HG02970 (cell line): ENCODE data around the gene TMEM132C.

Experiments
- ATAC-seq: cut with Tn5 transposase; IDR thresholded peaks from one replicate; pipeline ENCODE4 v1.9.1; 2021; ENCODE audit warnings: mild to moderate bottlenecking, moderate library complexity, moderate number of reproducible peaks; ENCODE audit not compliant: unreplicated experiment, low FRiP score

Gene TMEM132C

GRCh38 chr12:128286970-128287369, 20.0 kb downstream of the TMEM132C start:
- no peak for ATAC-seq

DNA sequence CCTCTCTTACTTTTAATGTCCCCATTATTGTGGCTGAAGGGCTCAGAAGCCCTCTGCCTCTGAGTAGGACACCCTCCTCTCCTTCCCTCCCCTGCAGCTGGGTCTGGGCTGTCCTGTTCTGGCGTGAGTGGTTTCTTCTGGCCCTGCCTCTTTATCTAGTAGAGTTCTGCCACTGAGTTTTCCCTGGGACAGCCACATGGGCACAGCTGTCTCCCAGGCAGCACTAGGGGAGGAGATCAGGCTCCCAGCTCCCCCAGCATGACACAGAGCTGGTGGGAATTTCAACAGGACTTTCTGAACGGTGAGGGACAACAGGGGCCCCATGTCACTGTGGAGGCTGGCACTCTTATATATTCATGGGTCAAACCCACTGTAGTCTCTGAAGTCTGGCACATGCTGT, 21.4 kb downstream of the TMEM132C start:
- no peak for ATAC-seq

DNA sequence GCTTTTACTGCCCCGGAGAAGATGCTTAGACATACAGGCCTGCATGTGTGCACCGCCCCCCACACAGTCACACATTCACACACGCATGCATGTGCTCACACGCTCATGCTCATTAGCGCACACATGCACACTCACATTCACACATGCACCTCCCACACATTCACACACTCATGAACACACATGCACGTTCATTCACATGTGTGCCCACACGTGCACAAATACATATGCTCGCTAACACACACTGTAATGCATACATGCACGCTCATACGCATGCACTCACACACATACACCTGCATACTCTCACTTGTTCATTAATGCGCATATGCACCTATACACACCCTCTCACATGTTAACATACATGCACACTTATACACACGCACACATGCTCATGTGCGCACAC, 21.9 kb downstream of the TMEM132C start:
- ATAC-seq: no peak

- ATAC-seq: no peak
Observed at GRCh38 chr12:128290938-128291337, 24.0 kb downstream of the TMEM132C start.

DNA sequence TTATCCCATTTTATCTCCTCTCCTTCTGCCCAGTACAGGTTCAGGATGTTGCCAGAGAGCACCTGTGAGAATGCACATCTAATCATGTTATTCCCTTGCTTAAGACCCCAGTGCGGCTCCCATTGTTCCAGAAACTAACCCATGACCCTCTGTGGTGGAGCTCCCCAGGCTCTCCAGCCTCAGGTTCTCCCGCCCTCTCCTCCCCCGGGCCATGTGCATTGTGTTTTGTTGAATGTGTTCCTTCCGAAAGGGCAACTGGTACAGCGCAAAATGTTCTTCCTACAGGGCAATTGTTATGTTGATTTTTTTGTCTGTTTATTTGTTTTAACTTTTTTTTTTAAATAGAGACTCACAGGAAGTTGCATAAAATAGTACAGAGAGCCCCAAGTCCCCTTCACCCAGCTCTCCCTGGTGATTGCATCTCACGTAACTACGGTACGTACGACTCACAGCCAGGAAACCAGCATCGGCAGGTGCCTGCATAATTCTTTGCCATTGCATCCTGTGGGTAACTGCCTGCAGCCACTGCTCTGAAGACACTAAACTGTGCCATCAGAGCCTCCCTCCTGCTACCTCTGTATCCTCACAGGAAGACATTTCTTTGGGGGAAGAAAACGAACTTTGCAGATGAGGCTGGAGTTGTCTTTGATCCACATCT, 31.2 kb downstream of the TMEM132C start:
- no peak for ATAC-seq

- ATAC-seq: no peak
Observed at GRCh38 chr12:128305336-128305892, 38.4 kb downstream of the TMEM132C start.

- no peak for ATAC-seq
Observed at GRCh38 chr12:128307791-128308190, 40.8 kb downstream of the TMEM132C start.

DNA sequence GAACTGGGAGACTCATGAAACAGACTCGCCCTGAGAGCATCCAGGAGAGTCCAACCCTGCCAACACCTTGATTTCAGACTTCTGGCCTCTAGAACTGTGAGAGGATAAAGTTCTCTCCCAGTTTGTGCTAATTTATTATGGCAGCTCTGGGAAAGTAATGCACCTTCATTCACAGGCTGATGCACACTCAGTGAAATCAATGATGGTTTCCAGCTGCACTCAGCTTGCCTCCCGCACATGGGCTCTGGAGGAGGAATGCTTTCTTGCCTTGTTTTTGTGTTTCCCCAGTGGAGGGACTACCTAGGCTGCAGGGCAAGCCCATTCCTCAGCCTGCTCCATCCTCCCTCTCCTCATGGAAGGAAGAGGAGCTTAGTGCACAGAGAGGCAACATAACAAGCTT, 45.7 kb downstream of the TMEM132C start:
- ATAC-seq: no peak

DNA sequence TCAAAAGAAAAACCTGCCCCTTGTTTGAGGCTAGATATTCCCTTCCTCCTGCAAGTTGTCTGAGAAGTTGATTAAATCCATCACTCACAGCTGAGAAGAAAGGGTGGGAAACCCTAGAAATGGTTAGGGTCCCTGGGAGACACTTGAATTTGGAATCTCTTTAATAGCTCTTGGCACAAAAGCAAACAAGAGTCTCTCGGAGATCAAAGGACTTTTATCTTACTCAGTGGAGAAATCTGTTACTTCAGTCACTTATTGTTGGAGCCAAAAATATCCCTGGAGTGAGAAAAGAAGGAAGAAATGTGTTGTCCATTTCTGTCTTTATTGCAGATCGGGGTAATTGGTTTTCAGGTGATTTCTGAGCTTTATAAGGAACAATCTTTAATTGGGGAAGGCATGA, 47.0 kb downstream of the TMEM132C start:
- ATAC-seq: no peak

- no peak for ATAC-seq
Observed at GRCh38 chr12:128314611-128315010, 47.6 kb downstream of the TMEM132C start.

GRCh38 chr12:128316078-128316477, 49.1 kb downstream of the TMEM132C start:
- no peak for ATAC-seq

DNA sequence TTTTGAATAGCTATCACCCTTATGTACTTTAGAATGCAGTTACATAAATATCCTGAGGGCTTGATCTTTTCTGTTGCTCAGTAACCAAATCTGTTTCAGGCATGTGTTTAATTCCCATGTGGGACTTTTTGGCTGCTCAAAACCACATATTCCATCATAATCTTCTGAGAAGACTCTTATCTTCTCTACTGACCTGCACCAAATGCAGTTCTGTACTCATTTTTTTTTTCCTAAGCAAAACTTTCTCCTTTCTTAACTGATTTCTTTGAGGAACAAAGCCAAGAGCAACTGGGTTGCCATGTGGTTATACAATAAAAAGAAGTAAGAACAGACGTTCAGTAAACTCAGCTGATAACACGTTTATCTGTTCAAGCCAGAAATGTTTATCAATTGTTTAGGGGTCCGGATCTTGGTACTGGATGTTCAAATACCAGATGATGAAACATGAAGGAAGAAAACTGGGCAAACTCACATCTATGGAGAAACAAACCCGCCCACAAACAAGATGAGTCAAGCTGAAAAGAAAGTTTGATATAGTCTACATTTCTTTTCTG, 50.1 kb downstream of the TMEM132C start:
- no peak for ATAC-seq

GRCh38 chr12:128318341-128318740, 51.4 kb downstream of the TMEM132C start:
- no peak for ATAC-seq

DNA sequence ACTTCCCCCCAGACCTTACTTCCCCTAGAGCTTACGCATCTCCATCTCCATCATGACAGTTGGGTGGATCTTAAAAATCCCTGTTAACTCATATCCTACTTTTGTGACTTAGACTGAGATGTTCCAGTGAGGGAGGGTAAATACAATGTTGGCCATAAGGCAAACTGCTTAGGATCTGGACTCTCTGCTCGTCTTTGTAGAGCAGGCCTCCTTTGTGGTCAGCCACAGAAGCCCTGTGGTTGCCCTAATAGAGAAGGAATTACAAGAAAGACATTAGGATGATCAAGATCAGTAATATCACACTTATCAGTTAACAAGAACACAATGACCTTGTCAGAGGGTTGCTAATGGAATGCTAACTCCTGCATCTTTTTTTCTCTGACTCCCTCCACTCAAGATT, 52.0 kb downstream of the TMEM132C start:
- no peak for ATAC-seq

DNA sequence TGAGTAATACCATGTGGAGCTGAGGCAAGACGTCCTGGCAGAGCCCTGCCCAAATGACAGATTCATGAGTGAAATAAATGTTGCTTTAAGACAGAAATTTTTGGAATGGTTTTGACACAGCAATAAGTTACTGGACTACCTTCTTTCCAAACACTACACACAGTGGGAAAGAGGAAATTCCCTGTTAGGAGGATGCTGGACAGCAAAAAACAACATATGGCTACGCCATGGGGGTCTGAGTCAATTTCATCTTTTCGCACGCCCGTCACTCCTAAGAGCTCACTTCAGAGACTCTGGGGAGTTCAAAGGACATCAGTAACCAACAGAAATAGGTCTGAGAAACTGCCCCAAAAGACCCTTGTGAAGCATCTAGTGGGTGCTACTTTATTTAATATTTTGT, 55.4 kb downstream of the TMEM132C start:
- no peak for ATAC-seq

DNA sequence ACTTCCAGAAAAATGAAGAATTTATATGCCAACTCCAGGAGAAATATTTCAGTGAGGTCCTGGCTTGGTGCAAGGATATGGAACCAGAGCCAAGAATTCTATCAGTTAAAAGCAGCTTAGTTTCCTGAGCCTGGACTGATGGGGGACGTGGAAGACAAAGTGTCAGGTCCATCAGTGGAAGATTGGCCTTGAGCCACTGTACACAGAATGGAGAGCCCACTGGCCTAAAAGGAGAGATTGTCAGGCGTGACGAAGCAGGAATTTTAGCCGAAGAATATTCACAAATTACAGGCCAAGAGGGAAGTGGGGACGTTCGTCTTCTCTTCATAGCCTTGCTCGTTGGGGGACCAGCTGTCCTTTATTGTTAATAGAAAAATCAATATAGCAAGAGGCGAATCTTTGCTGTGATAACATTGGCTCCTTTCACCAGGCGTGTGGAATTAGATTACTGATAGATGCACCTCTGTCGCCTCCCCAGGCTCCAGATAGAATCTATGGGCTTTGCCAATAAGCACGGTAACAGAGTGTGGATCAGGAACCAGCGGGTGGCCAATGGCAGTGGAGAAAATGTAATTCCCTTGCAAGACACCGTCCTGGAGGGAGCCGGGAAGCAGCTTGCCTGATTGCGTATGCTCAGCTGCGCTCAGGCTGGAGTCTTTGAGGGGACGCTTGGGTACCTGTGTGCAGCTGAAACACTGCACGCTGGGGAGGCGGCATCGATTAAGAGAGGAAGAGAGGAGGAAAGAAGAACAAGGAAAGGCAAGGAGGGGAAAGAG, 56.4 kb downstream of the TMEM132C start:
- ATAC-seq: no peak

DNA sequence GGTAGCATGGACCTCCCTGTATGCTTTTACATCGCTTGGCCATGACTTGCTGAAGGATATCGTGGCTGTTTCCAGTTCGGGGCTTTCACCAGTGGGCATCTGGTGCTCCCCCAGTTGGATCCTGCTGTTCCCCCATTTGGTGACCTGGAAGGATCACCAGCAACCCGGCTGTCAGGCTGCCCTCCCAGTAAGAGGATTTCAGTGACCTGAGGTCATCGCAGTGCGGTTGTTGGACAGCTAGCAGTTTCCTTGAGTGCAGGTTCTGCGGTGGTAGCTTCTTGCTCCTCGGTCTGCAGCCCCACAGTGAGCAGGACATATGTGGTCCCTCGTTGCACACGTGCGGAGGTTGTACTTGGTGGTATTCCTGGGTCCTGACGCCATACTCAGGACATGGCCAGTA, 58.7 kb downstream of the TMEM132C start:
- no peak for ATAC-seq

DNA sequence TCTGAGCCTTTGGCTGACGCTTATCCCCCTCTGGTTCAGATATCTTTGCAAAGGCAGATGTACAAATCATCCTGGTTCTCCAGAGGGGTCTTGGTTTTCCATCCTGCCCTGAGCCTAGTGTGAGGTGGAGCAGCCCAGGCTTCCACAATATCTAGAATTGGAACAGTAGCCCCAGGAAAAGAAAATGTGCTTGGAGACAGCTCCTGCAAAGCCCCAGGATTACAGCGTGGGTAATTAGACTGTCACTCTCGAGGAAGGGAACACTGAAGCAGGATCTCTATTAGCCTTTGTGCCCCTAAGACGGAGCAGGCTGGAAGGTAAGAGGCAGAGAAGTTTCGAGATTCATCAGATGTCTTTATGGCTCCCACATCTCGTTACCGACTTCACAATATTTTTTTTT, 59.4 kb downstream of the TMEM132C start:
- no peak for ATAC-seq

DNA sequence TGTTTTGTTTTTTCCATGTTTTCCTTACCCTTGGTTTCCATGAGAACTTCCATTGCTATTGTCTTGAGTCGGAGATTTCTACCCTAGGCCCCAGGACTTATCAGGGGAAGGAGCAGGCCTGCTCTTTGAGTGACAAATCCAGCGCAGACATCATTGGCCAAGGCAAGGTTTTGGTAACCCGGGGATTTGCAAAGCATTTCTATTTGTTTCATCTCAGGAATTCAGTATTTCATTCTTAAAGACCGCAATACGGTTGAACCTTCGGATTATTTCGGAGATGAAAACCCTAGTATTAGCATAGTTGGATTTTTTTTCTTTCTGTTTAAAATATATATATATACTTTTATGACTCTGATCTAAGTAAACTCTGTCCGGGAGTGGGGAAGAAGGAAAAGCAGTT, 62.0 kb downstream of the TMEM132C start:
- no peak for ATAC-seq

DNA sequence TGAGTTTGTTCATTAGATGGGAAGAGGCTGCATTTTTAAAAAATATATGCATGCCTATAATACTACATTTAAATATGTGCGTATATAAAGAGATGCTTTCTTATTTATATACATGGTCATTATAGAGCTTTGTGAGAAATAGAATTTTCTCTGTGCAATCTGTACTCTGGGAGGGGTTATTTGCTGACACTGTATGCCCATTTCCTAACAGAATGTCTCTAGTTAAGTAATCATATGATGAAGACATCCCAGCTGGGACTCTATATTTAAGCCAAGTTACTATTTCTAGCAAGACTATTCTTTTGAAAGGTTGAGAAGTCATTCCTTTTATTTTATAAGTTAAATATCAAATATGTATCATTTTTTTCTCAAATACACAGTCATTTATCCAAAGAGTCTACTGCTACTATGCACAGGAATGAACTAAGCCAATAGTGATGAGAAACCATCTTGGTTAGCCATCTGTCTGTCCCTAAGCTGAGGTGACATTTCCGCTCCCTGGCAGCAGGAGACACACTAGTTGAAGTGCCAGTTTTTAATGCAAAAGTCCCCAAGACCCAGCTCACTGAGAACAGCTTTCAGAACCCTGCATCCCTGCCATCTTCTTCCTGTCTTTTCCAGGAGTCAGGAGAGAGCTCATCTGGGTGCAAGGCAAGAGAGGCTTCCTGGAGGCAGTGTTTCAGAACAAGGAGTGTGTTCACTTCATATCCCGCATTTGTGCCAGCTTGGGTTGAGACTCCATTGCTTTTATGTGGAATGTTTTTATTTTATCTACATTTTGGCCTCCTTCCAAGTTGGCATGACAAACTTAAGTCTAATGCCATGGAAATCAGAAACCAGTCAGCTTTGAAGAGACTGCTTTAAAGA, 69.5 kb downstream of the TMEM132C start:
- ATAC-seq: no peak

- no peak for ATAC-seq
Observed at GRCh38 chr12:128337071-128337345, 70.0 kb downstream of the TMEM132C start.
